Activated T-cell treated with anti-CD3 and anti-CD28 coated beads for 24 hours (primary cell): ENCODE data around the gene STARD8.
"Not testable (repeated sequence)": the region's sequence is repeated elsewhere in the genome, so short reads cannot be mapped to it uniquely, and the experiment has no call there.

Experiments
- DNase-seq: peaks from one replicate; pipeline ENCODE4 v3.0.0-alpha.2; 2020; ENCODE audit warnings: low read depth

The STARD8 gene

DNA sequence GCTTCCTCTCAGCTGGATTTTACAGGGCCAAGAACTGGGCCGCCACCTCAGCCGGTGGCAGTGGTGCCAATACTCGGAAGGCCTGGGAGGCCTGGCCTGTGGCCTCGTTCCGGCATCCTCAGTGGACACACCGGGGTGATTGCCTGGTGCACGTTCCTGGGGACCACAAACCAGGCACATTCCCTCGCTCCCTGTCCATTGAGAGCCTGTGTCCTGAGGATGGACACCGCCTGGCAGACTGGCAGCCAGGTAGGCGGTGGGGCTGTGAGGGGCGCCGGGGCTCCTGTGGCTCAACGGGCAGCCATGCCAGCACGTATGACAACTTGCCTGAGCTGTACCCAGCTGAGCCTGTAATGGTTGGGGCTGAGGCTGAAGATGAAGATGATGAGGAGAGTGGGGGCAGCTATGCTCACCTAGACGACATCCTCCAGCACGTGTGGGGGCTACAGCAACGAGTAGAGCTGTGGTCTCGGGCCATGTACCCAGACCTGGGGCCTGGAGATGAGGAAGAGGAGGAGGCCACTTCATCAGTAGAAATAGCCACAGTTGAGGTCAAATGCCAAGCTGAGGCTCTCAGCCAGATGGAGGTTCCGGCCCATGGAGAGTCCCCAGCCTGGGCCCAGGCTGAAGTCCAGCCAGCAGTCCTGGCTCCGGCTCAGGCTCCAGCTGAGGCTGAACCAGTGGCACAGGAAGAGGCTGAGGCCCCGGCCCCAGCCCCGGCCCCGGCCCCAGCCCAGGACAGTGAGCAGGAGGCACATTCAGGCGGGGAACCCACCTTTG is 70.4 kb downstream of the STARD8 start:
- no peak for DNase-seq

DNA sequence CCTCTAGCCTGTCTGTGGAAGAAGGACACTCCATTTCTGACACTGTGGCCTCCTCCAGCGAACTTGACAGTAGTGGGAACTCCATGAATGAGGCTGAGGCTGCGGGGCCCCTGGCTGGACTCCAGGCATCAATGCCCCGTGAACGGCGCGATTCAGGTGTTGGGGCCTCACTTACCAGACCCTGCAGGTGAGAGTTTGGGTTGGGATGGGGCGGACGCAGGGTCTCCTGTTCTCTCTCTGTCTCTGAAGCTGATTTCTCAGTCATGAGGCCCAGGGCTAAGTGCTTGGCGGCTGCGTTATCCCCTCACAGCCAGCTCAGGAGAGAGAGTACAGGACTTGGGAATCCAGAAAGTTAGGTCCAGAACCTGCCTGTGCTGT is 71.0 kb downstream of the STARD8 start:
- no peak for DNase-seq

DNA sequence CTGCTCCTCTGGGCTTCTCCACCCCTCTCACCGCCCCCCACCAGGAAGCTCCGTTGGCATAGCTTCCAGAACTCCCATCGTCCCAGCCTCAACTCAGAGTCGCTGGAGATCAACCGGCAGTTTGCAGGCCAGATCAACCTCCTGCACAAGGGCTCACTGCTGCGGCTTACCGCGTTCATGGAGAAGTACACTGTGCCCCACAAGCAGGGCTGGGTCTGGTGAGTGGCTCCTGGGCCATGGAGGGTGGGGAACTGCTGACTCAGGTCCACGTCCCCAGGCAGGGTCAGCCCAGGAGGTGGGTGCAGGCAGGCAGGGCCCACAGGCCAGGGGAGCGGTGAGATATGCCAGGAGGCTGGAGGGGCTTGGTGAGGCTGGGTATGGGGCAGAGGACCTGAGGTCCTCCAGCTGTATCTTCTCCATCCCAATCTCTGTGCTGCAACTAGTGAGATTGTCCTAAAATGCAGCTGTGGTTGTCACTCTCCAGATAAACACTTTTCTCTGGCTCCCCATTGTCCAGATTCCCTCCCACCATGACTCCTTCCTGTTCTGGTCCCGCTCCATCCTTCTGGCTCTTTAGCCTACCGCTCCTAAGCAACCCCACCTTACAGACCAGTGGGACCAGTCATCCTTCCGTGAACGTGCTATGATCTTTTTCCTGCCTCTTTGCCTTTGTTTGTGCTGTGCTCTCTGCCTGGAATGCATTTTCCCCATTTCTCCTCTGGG is 71.9 kb downstream of the STARD8 start:
- no peak for DNase-seq

DNA sequence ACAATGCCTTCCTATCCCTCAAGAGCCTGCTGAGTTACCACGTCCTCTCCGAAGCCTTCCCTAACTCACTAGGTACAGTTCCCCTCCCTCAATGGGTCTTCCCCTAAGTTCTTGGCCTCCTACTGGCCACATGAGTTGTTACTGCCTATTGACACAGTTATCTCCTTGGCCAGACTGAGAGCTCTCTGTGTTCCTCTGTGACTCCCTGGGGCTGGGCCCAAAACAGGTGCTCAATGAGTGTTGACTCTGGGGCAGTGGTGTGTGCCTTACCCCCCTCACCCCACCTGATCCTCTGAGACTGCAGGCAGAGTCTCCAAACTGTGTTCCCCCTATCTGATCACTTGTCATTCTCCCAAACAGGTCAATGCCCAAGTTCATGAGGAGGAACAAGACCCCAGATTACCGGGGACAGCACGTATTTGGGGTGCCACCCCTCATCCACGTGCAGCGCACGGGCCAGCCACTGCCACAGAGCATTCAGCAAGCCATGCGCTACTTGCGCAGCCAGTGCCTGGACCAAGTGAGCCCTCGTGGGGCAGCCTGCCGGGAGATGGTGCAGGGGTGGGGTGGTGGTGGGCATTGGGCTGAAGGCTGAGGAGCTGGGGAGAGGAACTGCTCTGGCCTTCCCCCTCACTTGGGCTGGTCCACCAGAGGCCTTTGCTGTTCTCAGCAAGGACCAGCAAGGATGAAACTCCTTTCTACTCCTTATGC is 72.6 kb downstream of the STARD8 start:
- no peak for DNase-seq

DNA sequence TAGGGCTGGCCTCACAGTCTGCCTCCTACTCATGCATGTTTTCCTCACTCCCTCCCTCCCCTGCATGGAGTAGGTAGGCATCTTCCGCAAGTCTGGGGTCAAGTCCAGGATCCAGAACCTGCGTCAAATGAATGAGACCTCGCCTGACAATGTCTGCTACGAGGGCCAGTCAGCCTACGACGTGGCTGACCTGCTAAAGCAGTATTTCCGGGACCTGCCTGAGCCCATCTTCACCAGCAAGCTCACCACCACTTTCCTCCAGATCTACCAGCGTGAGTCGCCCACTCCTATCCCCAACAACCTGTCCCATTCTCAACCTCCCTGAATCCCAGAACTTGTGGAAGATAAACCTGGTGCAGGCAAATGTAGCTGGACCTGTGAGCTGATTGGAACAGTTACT is 73.4 kb downstream of the STARD8 start:
- no peak for DNase-seq

DNA sequence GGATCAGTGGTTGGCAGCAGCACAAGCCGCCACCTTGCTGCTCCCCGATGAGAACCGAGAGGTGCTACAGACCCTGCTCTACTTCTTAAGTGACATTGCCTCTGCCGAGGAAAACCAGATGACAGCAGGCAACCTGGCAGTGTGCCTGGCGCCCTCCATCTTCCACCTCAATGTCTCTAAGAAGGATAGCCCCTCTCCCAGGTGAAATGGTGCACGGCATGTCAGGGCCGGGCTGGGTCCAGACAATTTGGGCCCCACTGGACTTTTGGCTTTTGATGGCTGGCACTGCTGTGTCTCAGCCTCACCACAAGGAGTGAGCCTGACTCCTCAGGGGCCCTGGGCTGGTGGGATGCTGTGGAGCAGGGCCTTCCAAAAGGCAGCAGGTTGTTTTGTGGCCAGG is 74.1 kb downstream of the STARD8 start:
- no peak for DNase-seq

DNA sequence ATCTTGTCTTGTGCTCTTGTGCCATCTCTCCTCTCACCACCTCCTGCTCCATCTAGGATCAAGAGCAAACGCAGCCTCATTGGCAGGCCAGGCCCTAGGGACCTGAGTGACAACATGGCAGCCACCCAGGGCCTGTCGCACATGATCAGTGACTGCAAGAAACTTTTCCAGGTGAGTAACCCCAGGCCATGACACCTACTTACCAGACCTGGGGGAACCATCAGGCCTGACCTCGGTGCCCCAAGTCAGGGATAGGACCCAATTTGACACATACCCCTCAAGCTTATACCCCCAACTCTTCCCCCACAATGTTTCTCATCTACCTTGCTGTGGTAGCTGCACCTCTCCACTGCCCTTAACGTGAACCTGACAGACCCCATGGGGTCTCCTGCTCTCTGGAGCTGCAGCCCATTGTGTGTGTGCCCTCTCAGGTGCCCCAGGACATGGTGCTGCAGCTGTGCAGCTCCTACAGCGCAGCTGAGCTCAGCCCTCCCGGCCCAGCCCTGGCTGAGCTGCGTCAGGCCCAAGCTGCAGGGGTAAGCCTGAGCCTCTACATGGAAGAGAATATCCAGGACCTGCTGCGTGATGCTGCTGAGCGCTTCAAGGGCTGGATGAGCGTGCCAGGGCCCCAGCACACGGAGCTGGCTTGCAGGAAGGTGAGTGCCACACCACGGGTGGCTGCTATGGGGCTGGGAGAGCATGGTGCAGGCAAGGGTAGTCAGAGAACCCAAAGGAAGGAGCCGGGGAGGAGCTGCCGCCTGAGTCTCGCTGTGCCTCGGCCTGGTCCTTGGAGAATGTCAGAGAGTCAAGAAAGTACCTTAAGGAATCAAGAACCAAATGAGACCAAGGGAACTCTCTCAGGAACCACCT is 74.8 kb downstream of the STARD8 start:
- no peak for DNase-seq

DNA sequence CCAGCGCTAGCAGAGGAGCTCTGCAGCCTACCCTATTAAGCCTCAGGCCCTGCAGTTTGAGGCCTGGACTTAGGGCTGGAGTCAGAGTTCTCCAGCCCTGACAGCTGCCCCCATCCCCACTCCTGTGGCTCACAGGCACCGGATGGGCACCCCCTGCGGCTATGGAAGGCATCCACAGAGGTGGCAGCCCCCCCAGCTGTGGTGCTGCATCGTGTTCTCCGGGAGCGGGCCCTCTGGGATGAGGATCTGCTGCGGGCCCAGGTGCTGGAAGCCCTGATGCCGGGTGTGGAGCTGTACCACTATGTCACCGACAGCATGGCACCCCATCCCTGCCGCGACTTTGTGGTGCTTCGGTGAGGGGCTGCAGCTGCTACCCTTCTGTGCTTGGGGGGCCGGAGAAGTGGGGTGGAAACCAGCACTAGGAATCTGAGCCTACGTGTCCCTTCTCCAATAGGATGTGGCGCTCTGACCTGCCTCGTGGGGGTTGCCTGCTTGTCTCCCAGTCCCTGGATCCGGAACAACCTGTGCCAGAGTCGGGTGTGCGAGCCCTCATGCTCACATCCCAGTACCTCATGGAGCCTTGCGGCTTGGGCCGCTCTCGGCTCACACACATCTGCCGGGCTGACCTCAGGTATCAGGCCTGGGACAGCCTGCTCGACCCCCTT is 76.2 kb downstream of the STARD8 start:
- no peak for DNase-seq

DNA sequence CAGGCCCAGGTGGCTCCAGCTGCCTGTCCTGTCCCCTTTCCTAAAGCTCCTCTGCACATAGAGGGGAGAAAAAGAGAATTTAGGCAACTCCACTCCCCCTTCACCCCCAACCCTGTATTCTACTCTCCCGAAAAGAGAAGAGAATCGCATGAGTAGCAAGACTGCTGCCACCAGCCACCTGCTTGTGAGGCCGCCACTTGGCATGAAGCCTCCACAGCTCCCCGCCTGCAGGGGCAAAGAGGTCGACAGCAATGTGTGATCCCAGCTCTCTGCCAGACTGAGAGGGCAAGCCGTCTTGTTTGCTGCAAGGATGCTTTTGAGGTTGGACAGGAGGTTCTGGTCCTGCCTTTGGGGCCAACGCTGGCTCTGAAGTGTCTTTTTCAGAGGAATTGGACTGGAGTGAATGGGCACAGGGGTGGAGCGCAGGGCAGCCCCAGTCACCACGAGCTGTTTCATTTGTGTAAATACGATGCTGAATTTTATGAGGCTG is 77.1 kb downstream of the STARD8 start:
- DNase-seq, result no peak

DNA sequence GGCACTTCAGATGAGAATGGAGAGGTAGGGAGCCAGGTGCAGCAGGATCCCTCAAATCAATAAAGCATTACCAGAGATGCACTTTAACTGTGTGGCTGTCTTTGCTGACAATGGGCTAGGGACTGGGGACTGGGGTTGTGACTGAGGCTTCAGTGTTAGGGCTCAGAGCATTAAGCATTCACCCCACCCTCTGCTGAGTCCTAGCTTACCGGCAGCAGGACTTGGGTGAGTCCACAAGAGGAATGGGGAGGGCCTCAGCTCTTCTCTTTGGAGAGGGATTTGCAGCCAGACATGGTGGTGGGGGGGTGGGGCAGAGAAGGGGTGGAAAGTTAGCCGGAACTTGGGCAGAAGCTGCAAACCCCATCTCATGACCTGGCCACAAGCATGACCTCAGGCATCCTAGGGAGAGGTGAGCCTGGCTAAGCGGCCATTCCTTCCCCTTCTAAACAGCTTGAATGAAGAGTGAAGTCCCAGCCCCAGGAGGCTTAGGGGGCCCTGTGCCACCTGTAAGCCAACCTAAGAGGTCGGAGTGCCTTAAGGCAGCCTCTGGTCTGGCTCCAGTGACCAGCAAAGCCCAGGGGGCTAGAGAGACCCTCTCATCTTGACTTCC is 78.4 kb downstream of the STARD8 start:
- DNase-seq, result no peak

DNA sequence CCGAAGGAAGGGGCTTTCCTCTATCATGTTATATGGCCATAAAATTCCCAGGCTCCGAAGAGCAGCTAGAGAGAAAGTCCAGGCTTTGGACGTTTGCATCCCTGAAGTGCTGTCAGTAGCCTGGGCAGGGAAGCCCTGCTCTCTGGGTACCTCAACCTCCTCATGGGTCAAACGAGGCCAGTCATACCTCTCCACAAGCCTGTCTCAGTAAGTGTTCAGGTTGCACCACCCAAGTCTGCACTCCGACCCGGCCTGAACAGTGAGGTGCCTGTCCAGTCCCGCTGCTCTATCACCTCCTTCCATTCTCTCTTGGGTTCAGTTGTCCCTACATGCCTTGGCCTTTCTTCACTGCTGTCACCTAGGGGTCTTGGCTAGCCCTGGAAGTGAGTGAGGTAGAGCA is 78.9 kb downstream of the STARD8 start:
- DNase-seq, result no peak

DNA sequence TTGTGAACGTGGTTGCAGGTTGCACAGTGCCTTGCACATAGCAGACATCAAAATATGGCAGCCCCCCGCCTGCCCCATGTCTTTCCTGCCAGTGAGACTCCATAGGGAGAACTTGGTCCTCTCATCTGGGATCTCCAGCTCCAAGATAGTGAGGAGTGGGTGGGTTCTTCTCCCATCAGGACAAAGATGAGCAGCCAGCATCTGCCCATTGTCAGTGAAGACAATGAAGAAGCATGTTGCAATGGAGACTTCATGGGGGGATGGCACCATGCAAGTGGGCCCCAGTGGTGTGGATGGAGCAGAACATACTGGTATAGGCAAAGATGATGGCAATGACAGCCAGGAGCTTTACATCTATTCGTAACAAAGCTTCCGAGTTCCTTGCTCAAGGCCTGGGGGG is 80.2 kb downstream of the STARD8 start:
- DNase-seq, result no peak

DNA sequence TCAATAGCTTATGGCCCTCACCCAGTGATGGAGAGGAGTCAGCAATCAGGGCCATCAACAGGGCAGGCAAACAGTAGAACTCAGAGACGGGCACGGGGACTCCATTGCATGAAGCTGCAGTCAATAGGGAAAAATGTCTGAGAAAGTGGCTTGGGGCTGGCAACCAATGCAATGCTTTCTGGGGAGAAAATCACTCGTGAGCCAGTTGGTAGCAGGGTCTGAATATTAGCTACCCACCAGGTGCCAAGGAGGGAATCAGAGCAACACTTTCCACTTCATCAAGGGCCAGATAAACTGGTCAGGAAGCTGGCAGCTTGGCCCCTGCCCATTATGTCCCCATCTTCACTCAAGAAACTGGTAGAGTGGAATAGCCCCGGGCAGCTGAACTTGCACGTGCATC is 80.7 kb downstream of the STARD8 start:
- no peak for DNase-seq

DNA sequence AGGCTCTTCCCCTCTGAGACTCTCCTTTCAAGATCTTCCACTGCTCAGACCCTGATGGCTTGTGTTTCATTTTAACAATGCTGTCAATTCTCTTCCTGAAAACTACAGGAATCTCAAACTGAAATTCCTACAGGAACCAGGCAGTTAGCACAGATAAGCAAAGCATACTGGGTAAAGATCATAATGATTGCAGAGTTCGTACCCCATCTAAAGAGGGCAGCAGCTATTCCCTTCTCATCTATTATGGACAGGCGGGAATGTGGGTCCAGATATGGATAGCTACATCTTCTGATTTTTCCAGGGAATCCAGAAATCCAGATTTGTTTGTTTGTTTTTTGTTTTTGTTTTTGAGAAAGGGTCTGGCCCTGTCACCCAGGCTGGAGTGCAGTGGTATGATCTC is 83.8 kb downstream of the STARD8 start:
- no peak for DNase-seq

DNA sequence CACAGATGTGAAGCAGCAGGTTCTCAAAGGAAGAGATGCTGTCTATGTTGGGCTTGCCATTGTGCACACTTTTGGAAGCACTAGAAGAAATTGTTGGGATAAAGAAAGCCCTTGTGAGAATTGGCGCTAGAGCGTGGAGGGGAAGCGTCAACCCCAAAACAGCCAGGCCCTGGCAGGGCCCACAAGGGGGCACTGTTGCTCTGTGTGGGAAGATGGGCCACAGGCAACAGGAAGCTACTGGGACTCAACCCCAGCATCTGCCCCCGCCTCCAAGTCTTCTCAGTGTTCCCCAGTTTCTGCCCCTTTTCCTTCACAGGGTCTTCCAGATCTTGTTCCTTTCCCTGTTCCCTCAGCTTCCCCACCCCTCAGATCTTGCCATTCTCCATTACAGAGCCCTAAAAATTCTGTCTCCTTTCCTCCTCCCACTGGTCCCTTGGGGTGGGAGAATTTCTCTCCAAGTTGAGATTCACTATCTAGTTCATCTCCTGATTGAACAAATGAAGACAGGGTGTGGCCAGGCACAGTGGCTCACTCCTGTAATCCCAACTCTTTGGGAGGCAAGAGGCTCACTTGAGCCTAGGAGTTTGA is 85.5 kb downstream of the STARD8 start:
- peak; percentile 40 for DNase-seq

DNA sequence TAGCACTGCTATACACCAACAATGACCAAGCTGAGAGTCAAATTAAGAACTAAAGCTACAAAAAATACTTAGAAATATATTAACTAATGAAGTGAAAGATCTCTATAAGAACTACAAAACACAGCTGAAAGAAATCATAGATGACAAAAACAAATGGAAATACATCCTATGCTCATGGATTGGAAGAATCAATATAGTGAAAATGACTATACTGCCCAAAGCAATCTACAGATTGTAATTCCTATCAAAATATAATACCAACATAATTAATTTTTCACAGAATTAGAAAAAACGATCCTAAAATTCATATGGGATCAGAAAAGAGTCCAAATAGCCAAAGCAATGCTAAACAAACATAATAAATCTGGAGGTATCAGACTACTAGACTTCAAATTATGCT is 87.8 kb downstream of the STARD8 start:
- DNase-seq, result no peak

DNA sequence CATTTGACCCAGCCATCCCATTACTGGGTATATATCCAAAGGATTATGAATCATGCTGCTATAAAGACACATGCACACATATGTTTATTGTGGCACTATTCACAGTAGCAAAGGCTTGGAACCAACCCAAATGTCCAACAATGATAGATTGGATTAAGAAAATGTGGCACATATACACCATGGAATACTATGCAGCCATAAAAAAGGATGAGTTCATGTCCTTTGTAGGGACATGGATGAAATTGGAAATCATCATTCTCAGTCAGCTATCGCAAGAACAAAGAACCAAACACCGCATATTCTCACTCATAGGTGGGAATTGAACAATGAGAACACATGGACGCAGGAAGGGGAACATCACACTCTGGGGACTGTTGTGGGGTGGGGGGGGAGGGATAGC is 94.4 kb downstream of the STARD8 start:
- not testable (repeated sequence) for DNase-seq

DNA sequence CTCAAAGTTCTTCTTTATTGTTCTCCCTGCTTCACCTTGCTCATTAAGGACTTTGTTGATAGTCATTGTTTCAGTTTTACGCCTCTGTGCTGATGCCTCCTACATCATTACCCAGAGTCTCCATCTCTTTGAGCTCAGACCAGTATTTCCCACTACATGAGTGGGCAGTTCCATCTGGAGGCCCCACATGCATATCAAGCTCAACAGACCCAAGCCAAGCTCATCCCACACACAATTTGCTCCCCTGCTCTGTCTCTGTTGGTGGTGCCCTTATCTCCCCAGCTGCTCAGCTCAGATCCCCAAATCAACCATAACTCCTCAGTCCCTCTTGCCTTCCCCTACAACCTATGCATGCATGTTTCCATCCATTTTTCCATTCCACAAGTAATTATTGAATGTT is 96.3 kb downstream of the STARD8 start:
- DNase-seq, result no peak

DNA sequence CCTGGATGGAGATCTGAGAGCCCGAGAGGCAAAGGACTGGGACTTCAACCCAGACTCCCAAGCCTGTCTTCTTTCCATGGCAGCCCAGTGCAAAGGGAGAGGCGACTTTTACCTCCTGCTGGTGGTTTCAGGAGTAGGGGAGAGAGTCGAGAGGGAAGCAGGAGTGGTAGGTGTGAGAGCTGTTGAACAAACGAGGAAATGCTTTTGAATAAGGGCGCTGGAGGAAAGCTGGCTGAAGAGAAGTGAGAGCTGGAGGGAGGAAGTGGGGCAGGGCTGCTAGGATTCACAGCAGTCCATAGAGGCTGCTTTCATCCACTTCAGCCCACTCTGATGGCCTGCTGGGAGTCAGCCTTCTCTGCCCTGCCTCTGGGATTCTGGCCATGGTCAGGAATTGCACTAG is 99.5 kb downstream of the STARD8 start:
- no peak for DNase-seq

DNA sequence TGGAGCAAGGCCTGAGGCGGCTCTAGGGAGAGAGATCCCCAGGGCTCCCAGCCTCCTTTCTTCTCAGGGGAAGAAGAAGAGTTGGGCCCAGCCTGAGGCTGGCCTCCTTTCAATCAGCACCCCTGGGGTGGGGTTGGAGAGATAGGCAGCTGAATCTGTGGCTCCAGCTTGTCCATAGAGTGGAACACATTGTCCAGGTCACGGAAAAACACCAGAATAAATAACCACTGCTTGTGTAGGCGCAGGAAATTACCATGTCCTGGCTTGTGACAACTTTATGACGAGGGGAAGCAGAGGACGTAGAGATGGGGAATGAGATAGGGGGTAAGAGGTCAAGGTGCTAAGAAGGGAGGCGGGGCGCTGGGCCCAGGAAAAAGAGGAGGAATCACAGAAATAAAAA is 100.6 kb downstream of the STARD8 start:
- no peak for DNase-seq

DNA sequence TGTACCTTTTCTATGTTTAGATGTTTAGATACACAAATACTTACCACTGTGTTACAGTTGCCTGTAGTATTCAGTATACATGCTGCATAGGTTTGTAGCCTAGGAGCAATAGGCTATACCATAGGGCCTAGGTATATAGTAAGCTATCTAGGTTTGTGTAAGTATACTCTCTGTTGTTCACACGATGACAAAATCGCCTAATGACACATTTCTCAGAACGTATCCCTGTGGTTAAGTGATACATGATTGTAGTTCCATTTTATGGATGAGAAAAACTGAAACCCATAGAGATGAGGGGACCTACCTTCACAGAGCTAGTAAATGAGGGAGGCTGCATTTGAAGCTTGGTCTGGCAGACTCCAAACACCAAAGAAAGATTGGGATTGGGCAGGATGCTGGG is 102.0 kb downstream of the STARD8 start:
- no peak for DNase-seq
